OCI-M2 (cell line): ENCODE data around the gene ZNF354C.

ENCODE experiments used
- DNase-seq: peaks from one replicate; lab custom pipeline; 2025; ENCODE audit not compliant: unreplicated experiment; lab: John Stamatoyannopoulos, UW

ZNF354C gene

DNA sequence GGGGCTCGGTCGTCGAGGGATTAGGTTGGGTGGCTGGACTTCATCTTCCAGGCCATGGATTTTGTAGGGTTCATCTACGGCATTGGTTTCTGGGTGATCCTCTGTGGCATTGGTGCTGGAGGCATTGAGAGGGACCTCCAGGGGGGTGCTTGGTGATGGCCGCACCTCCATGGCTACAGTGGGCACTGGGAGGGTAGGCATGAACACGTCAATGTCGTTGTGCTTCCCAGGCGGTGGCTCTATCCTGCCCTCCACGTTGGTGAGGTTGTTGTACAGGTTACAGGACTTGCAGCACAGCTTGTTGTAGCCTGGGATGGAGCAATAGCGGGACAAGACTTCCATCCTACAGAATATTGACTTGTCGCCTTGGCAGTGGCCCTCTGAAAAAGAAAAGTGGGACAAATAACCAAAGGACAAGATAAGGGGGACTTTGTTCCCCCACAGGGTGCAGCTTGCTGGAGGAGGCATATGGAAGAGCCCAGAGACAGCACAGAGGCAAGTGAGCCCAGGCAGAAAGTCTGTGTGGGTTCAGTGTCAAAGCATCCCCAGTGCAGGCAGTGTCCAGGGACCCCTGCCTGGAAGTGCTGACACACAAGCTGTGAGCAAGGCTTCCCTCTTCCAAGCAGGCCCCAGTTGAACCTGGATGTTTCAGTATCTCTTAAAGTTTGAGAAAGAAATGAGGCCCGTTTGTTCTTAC, 53.9 kb downstream of the ZNF354C start:
- no peak for DNase-seq

DNA sequence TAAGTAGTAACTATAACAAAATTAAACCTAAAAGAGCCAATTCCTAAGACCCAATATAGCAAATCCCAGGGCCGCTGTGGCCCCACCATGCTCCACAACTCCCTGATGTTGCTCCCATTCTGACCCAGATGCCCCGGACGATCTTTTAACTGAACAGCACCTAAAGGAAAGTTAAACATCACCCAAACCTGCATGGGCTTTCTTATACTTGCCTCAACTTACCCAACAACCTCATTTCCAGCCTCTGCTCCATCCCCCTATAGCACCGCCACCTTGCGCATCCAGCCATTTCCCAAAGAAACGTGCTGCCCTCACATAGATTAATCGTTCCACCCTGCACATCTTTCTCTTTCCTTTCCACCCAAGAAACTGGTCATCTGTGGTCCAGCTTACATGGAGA, 54.6 kb downstream of the ZNF354C start:
- no peak for DNase-seq

DNA sequence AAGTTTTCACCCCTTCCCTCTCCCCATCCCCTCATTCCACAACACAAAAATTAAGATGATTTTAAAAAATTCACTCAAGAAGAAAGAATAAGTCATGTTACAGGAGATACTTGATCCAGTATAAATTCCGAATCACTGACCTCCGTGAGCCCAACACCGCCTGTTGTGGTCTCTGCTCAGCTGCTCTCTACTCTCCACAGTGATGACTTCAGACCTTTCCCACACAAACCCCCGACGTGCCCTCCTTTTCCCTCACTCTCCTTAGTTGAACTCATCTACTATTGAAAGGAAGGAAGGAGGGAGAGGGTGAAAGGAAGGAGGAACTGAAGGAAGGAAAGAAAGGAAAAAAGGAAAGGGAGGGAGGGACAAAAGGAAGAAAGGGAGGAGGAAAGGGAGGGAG, 55.1 kb downstream of the ZNF354C start:
- DNase-seq: no peak

DNA sequence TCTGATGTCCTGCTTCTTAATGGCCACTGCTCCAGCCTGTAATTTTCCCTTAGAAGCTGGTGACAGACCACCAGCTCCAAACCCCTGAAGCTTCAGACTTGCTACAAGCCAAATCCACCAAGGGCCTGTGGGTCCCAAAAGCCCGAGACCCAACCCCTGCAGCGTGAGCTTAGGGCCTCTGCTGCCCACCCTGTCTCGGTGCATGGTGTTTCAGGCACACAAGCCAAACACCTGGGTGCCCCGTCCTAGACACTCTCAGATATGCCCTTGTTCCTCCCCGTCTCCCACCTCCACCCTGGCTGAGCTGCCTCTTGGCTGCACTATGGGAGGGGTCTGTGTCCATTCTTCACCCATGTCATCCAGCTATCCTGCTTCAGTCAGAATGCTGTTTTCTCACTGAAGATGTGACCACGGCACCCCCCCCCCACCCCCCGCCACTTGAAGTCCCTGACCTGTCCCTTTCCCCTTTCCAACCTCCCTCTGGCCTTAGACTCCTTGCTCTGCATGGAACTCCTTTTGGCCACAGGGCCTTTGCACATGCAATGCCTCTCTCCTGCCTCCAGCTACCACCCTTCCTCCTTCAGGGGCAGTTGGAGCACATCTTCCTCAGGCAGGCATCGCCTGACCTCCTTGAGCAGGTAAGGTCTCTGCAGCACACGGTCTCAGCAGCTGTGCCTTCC, 55.8 kb downstream of the ZNF354C start:
- no peak for DNase-seq

DNA sequence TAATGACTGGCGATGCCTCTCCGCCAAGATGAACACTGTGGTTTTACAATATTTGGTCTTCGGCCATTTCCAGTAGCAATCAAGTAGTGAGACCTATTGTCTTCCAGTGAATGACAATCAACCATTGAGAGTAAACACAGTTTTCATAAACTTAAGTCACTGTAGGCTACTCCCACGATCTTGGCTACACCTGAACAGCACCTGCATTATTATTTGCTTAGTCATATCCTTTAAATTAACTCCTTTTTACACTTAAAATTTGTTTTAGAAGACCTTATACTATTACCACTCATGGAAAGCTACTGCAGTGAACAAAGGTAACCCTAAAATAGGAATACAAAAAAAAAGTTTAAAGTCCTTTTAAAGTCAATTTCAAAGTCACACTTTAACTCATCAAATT, 58.2 kb downstream of the ZNF354C start:
- no peak for DNase-seq

DNA sequence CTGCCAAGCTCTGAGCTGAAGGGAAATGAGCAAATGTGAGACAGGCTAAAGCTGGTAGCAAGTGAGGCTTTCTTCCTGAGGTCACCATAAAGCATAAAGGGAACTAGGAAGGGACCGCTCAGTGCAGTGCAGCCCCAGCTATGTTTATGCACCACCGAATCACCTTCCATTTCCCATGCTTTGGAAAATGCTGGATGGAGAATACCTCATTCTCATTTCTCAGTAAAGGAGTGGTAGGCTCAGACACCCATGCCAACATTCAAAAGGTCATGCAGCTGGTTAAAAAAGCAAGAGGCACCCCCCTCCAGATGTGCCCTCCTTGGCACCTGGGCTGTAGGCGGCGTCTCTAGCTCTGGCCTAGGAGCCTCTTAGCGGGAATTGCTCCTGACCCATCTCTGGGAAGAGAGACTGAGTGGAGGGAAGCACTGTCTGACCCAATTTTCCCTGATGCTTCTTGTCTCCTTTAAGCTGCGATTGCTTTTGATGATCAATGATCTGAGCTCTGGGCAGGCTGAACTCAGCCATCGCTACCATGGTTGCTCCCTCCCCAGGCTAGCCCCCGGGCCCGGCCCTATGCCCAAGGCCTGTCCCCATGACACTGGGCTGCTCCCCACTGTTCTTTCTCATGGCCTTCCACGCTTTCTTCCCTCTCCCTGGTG, 58.7 kb downstream of the ZNF354C start:
- no peak for DNase-seq

DNA sequence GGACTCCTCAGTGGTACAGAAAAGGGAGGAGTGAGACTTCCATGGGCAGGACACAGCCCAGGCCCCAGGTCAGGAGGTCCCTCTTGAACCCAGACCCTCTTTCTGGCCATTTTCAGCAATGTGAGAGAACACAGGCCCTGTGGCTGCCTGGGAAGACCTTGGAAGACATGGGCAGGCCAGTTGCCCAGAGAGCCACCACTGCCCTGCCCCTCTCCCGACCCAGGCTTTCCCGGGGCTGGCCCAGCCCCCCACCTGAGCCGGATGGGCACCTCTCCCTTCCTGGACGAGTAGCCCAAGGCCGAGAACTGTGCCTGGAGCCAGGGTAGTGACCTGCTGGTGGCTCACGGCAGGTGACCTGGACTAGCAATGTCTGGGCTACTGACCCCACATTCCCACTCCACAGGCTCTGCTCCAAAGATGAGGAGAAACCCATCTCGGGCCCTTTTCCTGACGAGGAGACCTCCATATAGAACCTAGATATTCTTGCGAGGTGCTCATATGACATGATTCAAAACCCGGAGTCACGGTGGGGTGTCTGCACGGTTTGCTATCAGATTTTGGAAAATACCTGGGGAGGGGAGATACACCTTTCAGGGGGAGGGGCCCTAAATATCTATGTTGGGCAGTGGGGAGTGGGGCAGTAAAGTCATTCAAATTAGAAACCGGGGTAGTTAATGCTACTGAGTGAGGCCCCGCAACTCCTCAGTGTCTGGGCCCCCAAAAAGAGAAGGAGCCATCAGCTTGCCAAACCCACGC, 59.4 kb downstream of the ZNF354C start:
- no peak for DNase-seq

DNA sequence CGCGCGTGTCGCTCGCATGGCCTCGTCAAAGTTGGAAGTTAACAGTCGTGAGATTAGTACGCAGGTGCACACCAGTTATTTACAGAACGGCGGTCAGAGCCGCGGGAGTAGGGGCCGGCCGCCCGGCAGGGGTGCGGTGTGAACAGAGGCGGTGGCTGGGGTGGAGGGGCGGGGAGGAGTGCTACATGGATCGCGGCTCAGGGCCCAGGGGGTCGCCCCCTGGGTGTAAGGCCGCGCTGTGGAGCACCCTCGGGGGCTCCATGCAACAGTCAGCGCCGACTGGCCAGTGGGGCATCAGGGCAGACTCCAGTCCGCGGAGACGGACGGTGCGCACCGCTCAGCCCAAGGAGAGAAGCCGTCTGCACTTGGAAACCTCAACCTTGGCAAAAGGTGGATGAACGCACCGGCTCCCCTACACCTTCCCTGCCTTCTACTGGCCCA, 60.3 kb downstream of the ZNF354C start:
- DNase-seq: no peak

DNA sequence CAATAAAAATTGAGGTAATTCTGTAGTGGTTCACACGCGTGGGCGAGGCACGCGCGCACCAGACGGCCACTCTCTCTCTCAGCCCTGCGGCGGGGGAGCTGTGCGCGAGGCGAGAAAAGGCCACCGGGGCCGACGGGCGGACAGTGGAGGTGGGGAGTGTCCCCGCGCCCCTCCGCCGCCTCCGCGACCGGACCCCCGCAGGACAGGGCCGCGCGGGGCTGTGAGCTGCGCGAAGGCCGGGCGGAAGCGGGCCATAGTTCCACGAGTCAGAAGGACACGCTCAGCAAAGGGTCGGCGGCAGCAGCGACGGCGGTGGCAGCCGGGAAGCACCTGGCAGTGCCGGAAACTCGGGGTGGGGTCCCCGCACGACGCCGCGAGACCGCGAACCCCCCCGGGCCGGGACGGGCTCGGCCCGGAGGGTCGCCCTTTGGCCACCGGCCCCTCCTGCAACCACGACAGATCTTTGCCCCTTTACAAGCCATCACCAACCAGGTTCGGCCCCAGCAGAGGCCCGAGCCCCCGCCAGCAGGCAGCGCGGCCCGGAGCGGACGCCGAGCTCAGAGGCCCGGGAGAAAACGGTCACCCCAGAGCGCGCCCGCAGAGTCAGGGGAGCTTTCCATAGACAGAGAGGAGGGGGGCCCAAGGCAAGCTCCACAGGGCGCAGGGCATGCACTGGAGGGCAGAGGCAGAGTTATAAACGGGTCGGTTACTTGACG, 60.9 kb downstream of the ZNF354C start:
- no peak for DNase-seq

DNA sequence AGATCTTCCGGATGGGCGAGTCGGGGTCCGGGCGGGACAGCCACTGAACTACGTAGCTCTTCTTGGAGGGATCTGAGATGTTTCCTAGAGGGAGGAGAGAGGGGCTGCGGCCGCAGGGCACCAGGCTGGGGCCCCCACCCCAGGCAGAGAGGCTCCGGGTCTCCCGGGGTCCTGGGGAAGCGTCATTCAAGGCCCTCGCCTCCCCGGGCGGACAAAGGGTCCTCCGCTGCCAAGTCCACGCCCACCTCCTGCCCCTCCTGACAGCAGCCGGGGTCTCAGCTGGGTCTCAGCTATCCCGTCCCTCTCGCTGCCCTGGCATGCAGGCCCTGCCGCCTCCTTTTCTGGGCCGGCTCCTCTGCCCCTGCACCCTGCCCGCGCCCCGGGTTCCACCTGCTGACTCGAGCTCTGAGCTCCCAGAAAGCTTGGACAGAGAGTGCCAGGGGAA, 61.5 kb downstream of the ZNF354C start:
- DNase-seq: no peak

DNA sequence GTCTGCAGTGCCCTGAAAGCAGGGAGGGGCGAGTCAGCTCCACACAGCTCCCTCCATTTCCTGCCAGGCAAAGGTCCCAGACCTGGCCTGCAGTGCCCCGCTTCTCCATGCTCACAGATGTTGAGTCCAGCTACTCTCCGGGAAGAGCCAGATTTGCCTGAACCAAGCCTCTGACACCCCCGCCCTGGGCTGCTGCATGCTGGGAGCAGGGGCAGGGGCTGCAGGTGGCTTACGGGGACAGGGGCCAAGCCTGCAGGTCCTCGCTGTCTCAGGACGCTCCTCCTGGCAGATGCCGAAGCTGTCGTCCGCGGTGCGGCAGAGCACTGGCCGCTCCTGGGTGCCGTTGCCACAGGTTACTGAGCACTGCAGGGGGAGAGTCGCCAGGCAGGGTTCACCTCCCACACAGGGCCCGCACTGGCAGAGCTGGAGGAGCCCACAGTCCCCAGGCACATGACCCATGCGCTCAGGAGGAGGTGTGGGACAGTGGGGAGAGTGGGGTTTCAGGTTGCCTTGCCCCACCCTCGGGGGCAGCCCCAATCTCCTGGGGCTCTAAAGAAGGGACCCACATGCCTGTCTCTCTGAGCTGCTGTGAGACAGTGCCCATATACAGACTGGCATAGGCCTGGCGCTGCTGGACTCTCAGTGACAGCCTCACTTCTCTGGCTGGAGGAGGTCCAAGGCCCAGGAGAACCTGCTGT, 62.4 kb downstream of the ZNF354C start:
- DNase-seq: no peak

DNA sequence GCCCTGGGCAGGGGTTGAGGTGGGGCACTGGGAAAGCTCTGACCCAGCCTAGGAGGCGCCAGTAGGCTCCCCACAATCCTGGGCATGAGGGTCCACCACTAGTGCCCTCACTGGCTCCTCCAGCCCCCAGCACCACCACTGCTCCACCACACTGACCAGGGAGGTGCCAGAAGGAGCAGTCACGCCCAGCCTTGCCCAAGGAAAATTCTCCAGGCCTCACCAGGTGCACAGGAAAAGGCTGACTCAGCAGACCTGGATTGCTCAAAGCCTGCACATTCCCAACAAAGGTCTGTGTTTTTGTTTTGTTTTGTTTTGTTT, 62.9 kb downstream of the ZNF354C start:
- DNase-seq: no peak

DNA sequence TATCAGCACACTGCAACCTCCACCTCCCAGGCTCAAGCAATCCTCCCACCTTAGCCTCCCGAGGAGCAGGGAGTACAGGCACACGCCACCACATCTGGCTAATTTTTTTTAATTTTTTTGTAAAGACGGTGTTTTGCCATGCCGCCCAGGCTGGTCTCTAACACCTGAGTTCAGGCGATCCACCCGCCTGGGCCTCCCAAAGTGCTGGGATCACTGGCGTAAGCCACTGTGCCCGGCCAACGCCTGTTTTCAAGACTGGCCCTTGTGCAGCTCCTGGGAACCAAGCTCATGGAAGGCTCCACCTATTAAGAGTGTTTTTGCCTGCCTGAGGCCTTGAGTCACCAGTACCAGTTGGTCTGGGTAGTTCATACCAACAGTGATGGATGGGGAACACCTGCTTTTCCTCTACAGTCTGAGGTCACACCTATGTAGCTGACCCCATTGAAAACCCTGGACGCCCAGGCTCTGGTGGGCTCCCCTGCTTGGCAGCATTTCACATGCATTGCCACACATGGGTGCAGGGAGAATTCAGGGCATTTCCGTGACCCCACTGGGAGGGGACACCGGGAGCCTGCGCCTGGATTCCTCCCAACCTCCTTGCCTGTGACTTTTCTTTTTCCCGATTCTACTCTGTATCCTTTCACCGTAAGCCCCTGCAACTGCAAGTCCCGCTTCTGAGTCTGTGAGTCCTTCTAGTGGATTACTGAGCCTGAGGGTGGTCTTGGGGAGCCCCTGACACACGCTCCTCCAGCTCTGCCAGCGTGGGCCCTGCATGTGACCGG, 63.5 kb downstream of the ZNF354C start:
- no peak for DNase-seq

DNA sequence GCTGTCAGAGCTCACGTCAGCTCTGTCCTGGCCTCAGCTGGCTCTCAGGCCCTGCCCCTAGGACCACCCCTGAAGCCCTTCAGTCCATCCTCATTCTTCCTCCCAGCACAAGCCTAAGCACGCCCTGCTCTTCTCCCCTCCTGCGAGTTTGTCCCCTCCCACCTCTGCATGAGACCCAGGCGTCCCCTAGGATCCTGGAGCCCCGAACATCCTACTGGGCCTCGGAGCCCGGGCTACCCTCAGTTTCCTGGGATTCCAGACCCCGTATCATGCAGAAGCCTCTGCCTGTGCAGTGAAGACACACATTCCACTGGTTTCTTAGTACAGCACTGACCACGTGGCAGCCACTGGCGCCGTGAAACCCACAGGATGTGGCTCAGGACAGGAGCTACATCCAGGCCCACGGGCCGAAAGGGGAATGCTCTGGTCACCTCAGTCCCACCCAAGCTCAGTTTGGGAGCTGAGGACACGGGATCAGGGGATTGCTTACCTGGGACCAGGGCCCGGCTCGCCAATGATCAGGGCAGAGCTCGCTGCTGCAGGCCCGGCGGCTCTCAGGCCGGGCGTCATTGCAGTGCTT, 64.2 kb downstream of the ZNF354C start:
- DNase-seq: no peak

DNA sequence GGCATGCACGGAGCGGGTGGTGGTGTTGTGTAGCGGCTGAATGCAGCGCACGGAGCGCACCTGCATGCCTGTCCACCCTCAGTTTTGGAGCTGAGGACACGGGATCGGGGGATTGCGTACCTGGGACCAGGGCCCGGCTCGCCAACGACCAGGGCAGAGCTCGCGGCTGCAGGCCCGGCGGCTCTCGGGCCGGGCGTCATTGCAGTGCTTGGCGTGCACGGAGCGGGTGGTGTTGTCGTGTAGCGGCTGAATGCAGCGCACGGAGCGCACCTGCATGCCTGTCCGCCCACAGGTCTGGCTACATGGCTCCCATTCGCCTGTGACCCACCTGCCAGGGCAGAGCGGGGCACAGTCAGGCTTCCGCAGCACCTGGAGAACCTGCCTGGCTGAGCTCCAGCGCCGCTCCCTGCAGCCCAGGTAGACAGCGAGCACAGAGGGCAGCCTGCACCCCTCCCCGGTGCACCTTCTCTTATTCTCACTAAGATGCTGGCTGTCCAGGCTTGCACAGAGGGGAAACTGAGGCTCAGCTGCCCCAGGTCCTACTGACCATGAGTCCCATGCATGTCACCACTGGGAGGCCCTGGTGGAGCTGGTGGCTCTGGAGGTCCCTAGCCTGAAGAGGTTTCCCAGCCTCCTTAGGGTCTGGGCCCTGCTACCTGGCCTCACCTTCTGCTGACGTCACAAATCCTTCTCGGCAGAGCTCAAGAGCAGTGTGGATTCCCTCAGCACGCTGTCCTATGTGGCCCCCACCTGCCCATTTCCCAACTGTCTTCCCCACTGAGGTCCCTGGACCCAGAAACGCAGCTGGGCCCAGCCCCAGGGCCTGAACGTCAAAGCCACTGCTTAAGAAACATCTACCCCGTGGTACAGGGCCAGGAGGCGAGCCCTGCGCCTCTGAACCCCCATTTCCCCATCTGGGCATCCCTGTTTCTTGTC, 64.9 kb downstream of the ZNF354C start:
- DNase-seq: no peak

DNA sequence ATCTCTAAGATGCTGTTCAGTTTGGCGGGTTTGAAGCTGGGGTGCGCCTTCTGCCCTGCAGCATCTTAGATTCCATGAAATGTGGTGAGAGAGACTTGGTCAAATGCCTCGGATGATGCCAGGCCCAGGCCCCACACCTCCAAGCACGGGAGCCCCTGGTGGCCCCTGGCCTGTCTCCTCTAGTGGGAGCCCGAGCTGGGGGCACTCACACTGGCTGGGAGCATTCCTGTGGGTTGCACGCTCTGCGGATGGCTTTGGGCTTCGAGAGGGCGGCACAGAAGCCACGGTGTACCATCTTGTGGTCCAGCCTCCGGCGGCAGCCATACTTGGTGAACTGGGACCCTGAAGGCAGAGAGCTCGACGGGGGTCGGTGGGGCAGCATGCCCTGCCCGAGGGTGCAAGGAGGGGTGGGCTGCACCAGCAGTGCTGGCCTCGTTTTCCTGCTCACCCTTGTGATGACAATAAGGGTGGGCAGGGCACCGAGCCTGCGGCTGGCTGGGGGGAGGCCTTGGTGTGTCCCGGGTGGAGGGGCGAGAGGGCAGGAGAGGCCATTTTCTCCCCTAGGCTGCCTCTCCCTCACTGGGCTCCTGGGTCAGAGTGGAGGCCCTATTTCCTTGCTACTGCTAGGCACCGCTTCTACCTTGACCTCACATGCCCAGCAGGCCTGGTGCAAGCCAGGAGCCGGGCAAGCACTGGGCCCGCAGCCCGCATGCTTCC, 65.8 kb downstream of the ZNF354C start:
- DNase-seq: no peak

DNA sequence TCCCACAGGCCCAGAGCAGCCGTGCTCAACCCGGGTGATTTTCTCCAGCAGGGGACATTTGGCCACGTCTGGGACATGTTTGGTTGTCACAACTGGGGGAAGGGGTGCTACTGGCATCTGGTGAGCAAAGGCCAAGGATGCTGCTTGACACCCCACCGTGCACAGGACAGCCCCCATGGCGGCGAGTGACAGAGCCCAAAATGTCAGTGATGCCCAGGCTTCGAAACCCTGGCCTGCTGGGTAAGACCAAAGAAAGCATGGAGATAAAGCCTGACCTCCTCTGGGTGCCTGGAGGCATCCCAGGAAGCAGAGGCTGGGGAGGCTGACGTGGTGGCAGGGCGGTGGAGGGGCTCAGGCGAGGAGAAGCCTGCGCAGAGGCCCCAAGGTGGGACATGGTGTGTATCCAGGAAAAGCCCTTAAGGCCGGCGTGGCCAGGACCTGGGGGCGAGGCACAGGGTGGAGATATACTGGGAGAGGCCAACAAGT, 66.4 kb downstream of the ZNF354C start:
- DNase-seq: no peak
